GM18951 (cell line): Measurements from ENCODE around the gene IL11RA.

Source experiments
- POLR2A ChIP-seq: IDR thresholded peaks from 4 replicates; pipeline ENCODE4 v1.6.1; 2011; ENCODE audit warnings: mild to moderate bottlenecking; ENCODE audit not compliant: insufficient read length, insufficient read depth; ENCODE audit errors: extremely low read depth
- in situ Hi-C: fragments of 300-500 bp; cut with MboI; formaldehyde crosslinking; loops from one replicate; pipeline ENCODE4 v1.12.0; 2022; ENCODE audit warnings: low sequenced_read_pairs, mixed read lengths, inconsistent platforms; ENCODE audit not compliant: unreplicated experiment

Gene IL11RA

GRCh38 chr9:34623374-34624235 is 28.4 kb upstream of the IL11RA start:
- TF ChIP-seq POLR2A = no peak
- in situ Hi-C loops = no loop called here

GRCh38 chr9:34624475-34625185 is 27.4 kb upstream of the IL11RA start:
- TF ChIP-seq POLR2A = no peak
- in situ Hi-C loops = no loop called here

DNA sequence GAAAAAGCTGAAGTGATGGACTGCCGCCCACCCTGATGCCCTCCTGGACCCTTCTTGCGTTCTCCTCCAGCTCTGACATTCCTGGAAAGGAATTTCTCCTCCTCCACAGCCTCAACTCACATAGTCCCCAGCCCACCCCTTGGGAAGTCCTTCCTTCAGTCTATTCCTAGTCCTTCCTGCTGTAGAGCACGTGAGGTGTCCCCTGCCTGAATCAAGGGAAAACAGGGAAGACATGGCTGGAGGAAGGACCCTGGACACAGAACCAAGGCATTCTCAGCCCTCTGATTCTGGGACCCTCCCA is 26.8 kb upstream of the IL11RA start:
- TF ChIP-seq POLR2A = no peak
- in situ Hi-C loops = no loop called here

DNA sequence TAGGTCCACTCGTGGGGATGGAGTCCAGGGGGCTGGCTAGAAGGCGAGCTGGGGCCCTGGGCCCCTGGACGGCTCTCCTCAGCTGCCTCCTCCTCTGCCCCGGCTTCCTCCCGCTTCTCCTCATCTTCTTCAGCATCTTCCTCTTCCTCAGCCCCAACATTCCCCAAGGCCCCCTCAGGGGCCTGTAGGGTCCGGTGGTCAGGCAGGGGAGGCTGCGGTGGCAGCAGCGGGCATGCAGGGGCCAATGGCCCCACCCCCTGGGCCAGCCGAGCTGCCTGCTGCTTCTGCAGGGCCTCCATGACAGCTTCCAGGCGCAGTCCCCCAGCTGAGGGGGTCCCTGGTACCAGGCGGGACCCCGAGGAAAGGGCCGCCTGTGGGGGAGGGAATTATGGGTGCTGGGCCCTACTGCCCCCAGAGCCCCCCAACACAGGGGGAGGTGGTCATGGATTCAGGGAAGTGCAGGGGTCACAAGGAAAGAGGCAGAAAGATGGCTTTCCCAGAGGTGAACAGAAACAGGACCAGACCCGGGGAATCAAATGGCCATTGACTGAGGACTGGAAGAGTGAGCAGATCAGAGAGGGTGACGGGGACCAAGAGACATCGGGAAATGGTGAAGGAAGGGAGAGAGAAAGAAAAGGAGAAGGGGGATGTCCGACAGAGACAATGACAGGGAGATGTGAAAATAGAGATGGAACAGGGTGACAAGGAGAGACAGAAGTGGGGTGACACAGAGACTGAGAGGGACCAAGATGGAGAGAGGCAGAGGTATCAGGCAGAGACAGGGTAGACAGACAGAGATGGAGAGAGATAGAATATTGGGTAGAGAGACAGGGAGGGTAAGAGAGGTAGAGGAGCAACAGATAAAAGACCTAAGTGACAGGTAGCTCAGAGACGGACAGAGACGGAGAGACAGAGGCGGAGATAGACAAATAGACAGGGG is 24.0 kb upstream of the IL11RA start:
- in situ Hi-C loops = no loop called here
- TF ChIP-seq POLR2A = no peak

DNA sequence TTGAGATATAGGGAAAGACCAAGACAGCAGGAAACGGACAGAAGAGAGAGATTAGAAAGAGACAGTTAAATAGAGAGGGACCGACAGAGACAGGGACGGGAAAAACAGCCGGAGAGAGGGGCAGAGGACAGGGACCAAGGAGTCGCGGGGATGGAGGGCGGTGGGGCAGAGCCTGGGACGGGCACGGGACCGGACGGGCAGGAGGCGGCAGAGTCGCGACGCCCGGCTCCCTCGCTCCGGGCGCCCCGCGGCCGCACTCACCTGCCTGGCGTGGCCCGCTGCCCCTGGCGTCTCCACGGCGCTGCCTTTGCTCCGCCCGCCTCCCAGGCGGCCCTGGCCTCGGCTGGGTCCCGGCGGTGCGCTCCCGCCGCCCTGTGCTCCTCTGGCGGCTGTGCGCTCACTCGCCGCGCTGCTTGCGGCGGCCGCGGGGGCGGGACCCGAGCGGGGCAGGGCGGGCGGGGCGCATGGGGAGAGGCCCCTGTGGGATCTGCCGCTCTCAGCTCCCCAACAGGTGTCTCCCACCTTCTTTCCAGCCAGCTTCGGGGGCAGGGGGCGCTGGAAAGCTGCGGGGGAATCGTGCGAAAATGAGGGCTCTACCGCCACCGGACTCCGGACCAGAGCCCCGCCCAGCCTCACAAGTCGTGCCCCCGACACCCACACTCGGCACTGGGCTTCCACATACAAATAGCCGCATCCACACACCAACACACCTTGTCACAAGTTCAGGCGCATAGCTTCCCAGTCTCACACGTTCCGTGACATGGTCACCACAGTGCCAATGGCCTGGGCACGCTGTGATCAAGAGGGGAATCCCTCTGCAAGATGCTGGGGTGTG is 23.1 kb upstream of the IL11RA start, which contains the start of gene ARID3C:
ARID3C (minus strand) TSS at position 411 of the 835 bp plus-strand sequence. CDS start 1,052 bp downstream, outside the sequence.
- TF ChIP-seq POLR2A = no peak
- in situ Hi-C loops = no loop called here

- in situ Hi-C loops = no loop called here
- no peak for TF ChIP-seq POLR2A
Observed at GRCh38 chr9:34629491-34629808, 22.5 kb upstream of the IL11RA start.

GRCh38 chr9:34630402-34631154 is 21.4 kb upstream of the IL11RA start:
- no peak for TF ChIP-seq POLR2A
- in situ Hi-C loops = no loop called here

DNA sequence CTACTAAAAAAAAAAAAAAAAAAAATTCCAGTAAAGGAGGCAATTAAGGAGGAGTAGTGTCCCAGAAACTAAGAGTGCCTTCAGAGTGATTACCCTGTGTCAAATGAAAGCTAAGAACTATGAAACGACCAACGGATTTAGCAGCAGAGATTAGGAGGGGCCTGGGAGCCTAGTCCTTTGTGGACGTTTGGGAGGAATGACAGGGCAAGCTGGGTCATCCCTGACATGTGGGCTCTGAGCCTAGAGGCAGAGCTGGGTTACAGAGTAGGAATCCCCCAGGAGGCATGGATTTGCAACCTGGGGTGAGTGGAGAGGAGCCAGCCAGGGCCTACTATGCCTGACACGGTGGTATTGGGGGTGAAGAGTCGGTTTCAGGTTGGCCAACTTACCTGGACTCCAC is 18.8 kb upstream of the IL11RA start:
- in situ Hi-C loops = no loop called here
- no peak for TF ChIP-seq POLR2A

- in situ Hi-C loops = no loop called here
- TF ChIP-seq POLR2A = no peak
Observed at GRCh38 chr9:34633851-34634550, 18.0 kb upstream of the IL11RA start.

GRCh38 chr9:34634551-34635248 is 17.3 kb upstream of the IL11RA start:
- no peak for TF ChIP-seq POLR2A
- in situ Hi-C loops = no loop called here

GRCh38 chr9:34635556-34635955 is 16.4 kb upstream of the IL11RA start:
- in situ Hi-C loops = no loop called here

More at GRCh38 chr9:34635556-34635955, 16.4 kb upstream of the IL11RA start:
- TF ChIP-seq POLR2A = no peak
